GM18951 (cell line): Measurements from ENCODE around the gene PABPN1L.

Source experiments
- POLR2A ChIP-seq: IDR thresholded peaks from 4 replicates; pipeline ENCODE4 v1.6.1; 2011; ENCODE audit warnings: mild to moderate bottlenecking; ENCODE audit not compliant: insufficient read length, insufficient read depth; ENCODE audit errors: extremely low read depth
- in situ Hi-C: fragments of 300-500 bp; cut with MboI; formaldehyde crosslinking; loops from one replicate; pipeline ENCODE4 v1.12.0; 2022; ENCODE audit warnings: low sequenced_read_pairs, mixed read lengths, inconsistent platforms; ENCODE audit not compliant: unreplicated experiment

The PABPN1L gene, protein sequence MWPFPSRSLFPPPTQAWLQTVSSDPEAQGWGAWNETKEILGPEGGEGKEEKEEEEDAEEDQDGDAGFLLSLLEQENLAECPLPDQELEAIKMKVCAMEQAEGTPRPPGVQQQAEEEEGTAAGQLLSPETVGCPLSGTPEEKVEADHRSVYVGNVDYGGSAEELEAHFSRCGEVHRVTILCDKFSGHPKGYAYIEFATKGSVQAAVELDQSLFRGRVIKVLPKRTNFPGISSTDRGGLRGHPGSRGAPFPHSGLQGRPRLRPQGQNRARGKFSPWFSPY

DNA sequence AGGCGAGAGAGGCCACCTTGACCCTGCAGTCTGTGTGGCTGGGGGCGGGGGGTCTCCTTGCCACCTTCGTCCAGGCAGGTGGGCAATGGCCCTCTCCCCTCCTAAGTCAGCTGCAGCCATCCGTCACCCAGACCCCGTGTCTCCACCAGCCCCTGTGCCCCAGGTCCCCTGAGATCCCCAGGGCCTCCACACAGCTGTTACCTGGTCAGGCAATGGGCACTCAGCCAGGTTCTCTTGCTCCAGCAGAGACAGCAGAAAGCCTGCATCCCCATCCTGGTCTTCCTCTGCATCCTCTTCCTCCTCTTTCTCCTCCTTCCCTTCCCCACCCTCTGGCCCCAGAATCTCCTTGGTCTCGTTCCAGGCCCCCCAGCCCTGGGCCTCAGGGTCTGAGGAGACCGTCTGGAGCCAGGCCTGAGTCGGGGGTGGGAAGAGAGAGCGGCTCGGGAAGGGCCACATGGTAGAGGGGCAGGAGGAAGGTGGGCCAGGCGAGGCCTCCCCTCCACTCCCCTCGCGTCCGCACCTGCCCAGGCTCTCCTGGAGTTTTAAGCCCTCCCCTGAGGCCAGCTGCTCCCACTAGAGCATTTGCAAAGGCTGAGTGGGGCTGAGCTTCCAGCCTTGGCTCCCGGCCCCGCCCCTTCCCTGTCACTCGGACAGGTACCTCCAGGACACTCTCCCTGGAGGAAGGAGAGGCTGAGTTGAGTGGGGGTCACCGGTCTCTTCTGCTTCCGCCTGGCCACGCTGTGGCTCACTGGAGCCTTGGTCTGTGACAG lies at the start of gene PABPN1L:
TSS of gene PABPN1L (minus strand) at position 510 of the 770 bp plus-strand sequence. CDS start at position 456, 54 bp downstream.
- in situ Hi-C loops: no loop called here
- no peak for TF ChIP-seq POLR2A

DNA sequence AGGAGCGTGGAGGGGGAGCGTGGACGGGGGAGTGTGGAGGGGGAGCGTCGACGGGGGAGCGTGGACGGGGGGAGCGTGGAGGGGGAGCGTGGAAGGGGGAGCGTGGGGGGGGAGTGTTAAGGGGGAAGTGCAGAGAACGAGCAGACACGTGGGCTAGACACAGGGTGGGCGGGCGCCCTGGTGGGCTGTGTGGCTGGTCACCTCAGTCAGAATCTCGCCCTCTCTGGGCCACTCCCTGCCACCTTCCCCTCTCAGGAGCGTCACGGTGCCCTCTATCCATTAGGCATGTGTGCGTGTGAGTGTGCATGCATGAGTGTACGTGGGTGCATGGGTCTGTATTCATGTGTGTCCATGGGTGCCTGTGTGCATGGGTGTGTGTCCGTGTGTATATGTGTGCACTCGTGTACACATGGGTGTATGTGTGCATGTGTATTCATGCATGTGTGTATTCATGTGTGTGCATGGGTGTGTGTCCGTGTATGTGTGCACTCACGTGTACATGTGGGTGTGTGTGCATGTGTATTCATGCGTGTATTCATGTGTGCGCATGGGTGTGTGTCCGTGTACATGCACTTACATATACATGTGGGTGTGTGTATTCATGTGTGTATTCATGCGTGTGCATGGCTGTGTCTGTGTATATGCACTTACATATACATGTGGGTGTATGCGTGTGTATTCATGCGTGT lies 49.3 kb upstream of the PABPN1L start:
- TF ChIP-seq POLR2A: no peak
- in situ Hi-C loops: no loop called here

DNA sequence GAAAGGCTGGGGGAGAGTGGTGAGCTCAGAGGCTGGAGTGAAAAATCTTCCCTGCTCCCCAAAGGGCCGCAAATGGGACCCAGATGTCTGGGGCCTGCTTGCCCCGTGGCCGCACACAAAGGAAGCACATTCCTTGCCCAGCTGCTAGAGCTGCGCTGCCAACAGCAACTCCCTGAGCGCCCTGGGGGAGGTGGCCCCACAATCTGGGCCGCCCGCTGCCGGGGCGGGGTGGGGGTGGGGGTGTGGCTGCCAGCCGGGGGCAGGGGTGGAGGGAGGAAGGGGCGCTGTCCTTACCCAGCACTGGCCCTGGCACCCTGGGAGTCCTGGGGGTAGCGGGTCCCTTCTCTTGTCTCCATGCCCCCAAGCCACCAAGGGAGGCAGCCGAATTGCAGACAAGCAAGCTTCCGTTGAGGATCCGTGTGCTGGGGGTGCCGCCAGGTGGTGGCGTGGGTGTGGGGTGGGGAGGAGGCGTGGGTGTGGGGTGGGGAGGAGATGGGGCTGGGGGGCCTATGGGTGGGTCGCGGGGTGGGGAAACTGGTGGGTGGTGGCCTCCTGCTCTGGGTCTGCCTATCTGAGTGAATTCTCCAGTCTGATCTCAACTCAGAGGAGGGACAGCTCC lies 48.4 kb upstream of the PABPN1L start:
- in situ Hi-C loops: no loop called here
- TF ChIP-seq POLR2A: no peak

DNA sequence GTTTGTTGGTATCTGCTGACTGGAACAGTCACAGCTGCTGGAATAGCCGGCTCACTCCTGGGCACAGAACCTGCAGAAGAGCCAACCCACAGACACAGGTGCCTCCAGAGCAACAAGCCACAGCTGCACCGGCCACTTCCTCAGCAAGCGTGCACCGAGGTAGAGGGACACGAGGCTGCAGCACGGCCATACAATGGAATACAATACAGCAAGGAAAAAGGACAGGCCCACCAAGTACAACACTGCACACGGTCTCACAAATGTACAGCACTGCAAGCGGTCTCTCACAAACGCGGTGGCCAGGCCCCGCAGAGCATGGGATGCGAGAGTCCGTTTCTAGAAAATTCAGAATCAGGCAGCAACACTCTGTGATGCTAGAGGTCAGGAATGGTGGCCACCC lies 47.4 kb upstream of the PABPN1L start:
- in situ Hi-C loops: no loop called here
- TF ChIP-seq POLR2A: no peak

DNA sequence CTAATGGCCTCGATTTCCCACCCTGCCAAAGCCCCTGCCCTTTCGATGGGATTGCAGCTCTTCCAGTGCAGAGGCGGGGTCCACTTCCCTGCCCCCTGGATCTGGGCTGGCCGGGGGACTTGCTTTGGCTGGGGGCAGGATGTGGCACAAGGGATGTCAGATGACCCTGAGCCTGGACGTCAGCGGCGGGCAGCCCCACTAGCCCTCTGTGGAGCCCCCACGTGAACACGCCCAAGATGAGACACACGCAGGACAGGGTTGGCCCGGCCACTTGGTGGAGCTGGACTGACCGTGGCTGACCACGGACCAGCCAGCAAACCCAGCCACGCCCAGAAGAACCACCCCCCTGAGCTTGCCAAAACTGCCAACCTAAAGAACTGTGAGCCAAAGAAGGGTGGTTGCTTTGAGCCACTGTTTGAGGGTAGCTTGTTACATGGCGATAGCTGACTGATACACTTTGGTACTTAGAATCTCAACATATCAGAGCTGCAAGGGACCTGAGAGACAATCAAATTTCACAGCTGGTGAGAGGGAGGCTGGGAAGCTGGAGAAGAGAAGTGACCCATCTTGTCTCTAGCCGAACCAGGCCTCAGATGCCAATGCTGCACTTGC lies 46.6 kb upstream of the PABPN1L start:
- TF ChIP-seq POLR2A: no peak
- in situ Hi-C loops: no loop called here

DNA sequence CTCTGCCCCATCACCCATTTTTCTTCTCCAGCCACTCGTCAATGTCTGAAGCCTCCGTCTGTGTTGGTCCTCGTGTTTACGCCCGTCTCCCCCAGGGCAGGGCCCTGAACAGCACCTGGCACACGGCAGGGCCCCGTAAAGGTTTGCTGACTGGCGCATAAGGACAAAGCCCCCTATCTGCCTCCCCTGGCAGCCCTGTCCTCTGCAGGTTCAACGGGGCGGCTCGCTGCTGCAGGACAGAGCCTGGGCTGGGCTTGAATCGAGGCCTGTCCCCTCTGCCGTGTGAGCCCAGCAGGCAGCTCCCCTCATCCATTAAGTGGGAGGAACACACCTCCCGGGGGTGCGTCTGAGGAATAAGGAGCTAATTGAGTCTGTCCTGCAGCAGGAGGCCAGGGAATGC lies 46.1 kb upstream of the PABPN1L start:
- TF ChIP-seq POLR2A: no peak
- in situ Hi-C loops: no loop called here

DNA sequence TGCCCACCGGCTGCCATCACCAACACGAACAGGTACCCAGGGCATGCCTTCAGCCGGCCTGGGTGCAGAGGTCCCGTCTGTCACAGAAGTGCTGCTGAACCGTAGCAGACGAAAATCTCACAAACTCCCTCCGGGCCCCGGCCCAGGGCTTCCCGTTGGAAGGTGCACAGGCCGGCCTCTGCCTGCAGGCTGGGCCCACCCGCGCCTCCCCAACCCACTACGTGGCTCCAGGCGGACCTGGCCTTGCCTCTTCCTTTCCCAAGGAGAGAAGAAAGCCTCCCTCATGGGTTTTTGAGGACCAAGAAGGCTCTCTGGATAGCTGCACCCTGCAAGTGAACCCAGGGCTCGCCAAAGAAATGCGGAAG lies 45.5 kb upstream of the PABPN1L start:
- TF ChIP-seq POLR2A: no peak
- in situ Hi-C loops: no loop called here

DNA sequence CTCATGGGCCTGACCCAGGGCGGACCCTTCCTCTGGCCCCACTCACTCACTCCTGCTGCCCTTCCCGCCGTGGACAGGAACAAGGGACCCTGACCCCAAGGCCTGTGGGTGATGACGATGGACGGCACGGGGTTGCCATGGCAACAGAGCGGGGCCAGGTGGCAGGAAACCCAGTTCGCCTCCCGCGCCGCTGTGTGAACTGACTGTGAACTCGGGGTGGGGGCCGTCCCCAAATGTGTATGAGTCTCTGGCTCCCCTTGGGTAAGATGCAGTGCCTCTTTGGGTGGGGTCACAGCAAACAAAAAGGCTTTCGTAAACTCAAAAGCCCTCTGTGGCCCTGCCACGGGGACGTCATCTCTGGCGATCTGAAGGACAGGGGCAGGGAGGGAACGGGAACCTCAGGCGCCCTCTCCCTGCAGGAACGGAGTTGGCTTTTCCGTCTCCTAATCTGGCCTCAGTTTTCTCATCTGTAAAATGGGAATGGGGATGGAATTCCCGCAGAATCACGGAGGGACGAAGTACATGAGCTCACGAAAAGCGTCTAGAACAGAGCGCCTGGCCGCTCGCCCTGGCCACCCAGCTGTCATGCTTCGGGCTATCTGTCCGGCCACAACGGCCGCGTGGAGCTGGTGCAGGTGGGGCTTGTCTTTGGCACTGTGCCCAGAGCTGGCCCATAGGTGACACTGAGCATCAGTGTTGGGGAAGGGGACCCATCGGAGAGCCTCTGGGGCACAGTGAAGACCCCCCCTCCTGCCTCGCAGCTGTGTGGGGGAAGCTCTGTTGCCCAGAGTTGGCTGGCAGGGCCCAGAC lies 44.9 kb upstream of the PABPN1L start:
- no peak for TF ChIP-seq POLR2A
- in situ Hi-C loops: no loop called here

DNA sequence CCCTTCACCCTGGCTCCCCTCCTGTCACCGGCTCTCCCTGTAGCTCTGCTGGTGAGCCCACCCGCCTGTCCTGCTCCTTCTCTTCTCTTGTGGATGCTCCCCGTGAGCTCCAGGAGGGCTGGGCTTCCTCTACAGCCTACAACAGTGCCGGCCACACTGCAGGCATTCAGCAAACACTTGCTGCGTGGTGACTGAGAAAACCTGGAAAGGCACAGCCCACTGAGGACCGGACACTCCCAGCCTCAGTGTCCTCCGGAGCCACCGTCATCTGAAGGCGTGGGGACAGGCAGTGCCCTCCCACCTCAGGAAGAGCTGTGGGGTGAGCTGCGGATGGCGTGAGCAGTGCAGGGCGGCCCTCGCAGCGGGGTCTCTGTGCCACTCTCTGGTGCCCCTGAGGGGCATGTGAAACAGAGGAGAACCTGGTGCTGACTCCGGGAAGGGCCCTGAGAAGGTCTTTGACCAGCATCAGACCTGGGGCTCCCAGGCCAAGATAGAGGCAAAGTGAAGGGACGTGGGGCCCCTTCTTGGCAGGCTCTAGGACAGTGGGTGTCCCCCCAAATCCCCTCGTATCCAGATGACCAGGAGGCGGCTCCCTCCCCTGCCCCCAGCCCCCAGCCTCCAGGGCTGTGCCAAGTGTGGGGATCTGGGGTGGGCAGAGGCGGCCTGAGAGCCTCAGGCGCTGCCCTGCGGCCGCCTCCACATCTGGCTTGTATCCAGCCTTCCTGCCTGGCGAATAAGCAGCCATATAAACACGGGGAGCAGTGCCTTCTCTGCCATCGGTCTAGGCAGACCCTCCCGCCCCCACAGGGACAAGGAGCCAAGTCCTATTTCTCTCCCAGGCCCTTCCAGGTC lies 44.0 kb upstream of the PABPN1L start:
- in situ Hi-C loops: no loop called here
- TF ChIP-seq POLR2A: no peak

DNA sequence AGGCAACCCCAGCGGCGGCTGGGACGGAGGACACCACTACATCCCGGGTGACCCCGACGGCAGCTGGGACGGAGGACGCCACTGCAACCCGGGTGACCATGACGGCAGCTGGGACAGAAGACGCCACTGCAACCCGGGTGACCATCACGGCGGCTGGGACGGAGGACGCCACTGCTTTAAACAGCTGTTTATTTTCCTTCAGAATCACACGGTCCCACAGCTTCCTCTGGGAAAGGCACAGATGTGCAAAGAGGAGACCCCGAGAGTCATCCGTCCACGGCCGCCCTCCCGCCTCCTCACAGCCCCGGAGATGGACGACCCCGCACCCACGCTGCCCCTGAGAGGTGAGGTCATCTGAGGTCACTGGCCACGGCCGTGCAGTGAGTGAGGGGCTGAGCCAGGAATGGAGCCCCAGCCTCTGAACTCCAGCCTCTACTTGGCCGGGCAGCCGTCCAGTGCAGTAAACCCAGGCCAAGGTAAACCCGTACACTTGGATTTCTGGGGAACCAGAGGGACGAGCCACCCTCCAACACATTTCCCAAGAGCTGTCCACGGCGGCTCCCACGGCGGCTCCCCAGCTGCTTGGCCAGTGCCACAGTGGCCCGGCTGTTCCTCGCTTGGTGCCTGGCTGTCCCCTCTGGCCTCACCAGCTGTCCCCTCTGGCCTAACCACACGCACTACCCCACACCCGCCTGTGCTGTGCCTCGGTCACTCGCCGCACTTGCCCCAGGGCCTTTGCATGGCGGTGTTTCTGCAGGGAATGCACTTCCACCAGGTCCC lies 43.2 kb upstream of the PABPN1L start:
- in situ Hi-C loops: no loop called here
- TF ChIP-seq POLR2A: no peak

DNA sequence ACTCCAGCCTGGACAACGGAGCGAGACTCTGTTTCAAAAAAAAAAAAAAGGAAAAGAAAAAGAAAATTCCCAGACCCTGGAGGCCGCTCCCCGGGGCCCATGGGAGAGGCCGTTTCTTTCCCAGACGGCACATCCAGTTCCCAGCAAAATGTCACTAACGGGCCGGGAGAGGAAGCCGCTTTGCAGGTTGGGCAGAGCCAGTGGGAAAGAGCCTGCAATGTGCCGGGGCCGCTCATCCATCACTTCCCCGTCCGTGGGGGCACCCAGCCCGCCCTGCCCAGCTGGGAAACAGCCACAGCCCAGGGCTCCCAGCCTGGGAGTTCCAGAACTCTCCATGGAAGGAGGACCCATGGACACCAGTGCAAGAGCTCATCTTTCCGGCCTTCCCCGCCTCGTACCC lies 41.8 kb upstream of the PABPN1L start:
- in situ Hi-C loops: no loop called here
- TF ChIP-seq POLR2A: no peak

DNA sequence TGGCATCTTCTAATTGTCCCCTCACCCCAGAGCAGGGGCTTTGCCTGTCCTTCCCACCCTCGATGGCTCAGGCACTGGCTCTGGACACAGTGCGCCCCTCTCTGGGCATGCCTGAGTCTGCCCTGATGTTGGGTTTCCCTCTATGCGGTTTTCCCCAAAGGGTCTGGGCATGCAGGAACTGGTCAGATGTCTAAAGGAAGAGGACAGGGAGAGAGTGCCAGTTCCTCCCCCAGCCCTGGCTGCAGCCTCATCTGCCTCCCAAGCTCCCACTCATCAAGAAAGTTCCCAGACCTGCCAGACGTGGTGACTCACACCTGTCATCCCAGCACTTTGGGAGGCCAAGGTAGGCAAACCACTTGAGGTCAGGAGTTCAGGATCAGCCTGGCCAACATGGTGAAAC lies 41.3 kb upstream of the PABPN1L start:
- in situ Hi-C loops: no loop called here
- no peak for TF ChIP-seq POLR2A
